Inflammatory macrophage (primary cell): ENCODE results near the gene CAPN12.

Source experiments
- DNase-seq, 2 donors: peaks; one replicate each; pipeline ENCODE4 v3.0.0-alpha.2; 2020 to 2022

CAPN12 gene

GRCh38 chr19:38725469-38726283 is 18.6 kb downstream of the CAPN12 start:
- no peak for DNase-seq

- DNase-seq: no peak
These were observed 20.1 kb downstream of the CAPN12 start for GRCh38 chr19:38723990-38724854.

- DNase-seq: no peak
These were observed 20.7 kb downstream of the CAPN12 start for GRCh38 chr19:38723606-38723965.

- no peak for DNase-seq
These were observed 21.2 kb downstream of the CAPN12 start for GRCh38 chr19:38722947-38723605.

- DNase-seq: no peak
These were observed 22.1 kb downstream of the CAPN12 start for GRCh38 chr19:38721979-38722773.

- no peak for DNase-seq
These were observed 22.8 kb downstream of the CAPN12 start for GRCh38 chr19:38721496-38721895.

- no peak for DNase-seq
These were observed 23.6 kb downstream of the CAPN12 start for GRCh38 chr19:38720559-38721236.

GRCh38 chr19:38719761-38720558 is 24.3 kb downstream of the CAPN12 start:
- no peak for DNase-seq

- DNase-seq: no peak
These were observed 25.3 kb downstream of the CAPN12 start for GRCh38 chr19:38718747-38719543.

GRCh38 chr19:38717855-38718254 is 26.4 kb downstream of the CAPN12 start:
- DNase-seq: no peak

GRCh38 chr19:38717051-38717450 is 27.2 kb downstream of the CAPN12 start:
- no peak for DNase-seq

GRCh38 chr19:38715555-38715954 is 28.7 kb downstream of the CAPN12 start:
- DNase-seq: no peak

GRCh38 chr19:38714354-38714778 is 29.9 kb downstream of the CAPN12 start:
- no peak for DNase-seq

- DNase-seq: no peak
These were observed 30.4 kb downstream of the CAPN12 start for GRCh38 chr19:38713865-38714264.

- DNase-seq: no peak
These were observed 31.0 kb downstream of the CAPN12 start for GRCh38 chr19:38713227-38713649.

GRCh38 chr19:38712161-38712748 is 32.0 kb downstream of the CAPN12 start:
- DNase-seq: no peak

GRCh38 chr19:38711726-38712153 is 32.5 kb downstream of the CAPN12 start:
- no peak for DNase-seq

GRCh38 chr19:38710928-38711725 is 33.1 kb downstream of the CAPN12 start:
- DNase-seq: no peak

GRCh38 chr19:38710416-38710702 is 33.9 kb downstream of the CAPN12 start:
- no peak for DNase-seq
